ENCODE data around the gene ACSL1.

Gene ACSL1

DNA sequence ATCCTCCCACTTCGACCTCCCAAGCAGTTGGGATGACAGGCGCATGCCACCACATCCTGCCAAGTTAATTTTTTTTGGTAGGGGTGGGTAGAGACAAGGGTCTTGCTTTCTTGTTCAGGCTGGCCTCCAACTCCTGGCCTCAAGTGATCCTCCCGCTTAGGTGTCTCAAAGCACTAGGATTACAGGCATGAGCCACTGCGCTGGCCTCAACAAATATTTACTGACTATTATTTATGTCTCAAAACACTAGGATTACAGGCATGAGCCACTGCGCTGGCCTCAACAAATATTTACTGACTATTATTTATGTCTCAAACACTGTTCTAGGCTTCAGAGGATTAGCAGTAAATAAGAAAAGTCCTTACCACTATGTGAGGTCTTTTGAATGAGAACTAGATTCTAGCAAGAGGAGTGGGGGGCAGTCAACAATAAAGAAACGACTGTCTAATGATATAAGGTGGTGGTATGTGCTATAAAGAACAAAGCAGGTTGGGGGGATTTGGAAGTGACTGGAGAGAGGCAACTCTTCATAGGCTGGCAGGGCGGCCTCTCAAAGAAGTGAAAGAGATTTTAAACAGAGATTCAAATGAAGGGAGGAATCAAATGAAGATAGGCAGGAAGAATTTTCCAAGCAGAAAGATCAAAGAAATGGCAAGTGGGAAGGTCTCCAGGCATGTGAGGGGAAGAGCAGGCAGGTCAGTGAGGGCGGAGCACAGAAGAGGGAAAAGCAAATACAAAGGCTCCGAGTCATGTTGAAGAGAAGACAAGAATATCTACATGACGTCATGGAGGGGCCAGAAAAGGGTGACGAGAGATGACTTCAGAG is 12.7 kb upstream of the ACSL1 start:
- TF ChIP-seq FOXM1 (IDR thresholded peaks at IDR 0.05; ENCODE audit: borderline replicate concordance), result no peak
- TF ChIP-seq BHLHE40 (IDR thresholded peaks at IDR 0.05; ENCODE audit: borderline replicate concordance), result no peak
- TF ChIP-seq CTBP1 (IDR thresholded peaks at IDR 0.05; ENCODE audit: borderline replicate concordance), result no peak
- no peak for TF ChIP-seq FOXA1 (IDR thresholded peaks at IDR 0.05)
- no peak for TF ChIP-seq ELF4 (IDR thresholded peaks at IDR 0.05)
- no peak for TF ChIP-seq NFRKB (IDR thresholded peaks at IDR 0.05)
- no peak for TF ChIP-seq TARDBP (IDR thresholded peaks at IDR 0.05)
- TF ChIP-seq FOXK2 (IDR thresholded peaks at IDR 0.05), result no peak
- TF ChIP-seq LEF1 (IDR thresholded peaks at IDR 0.05; ENCODE audit: borderline replicate concordance), result no peak
- TF ChIP-seq HDGF (IDR thresholded peaks at IDR 0.05; ENCODE audit: borderline replicate concordance), result no peak
- no peak for TF ChIP-seq SUZ12 (IDR thresholded peaks at IDR 0.05)
- no peak for TF ChIP-seq SP1 (IDR thresholded peaks at IDR 0.05)
- TF ChIP-seq ZNF384 (IDR thresholded peaks at IDR 0.05), result no peak
- TF ChIP-seq ARNT (IDR thresholded peaks at IDR 0.05), result no peak
- no peak for TF ChIP-seq L3MBTL2 (conservative IDR thresholded peaks at IDR 0.05)
- TF ChIP-seq, protein P1, sequence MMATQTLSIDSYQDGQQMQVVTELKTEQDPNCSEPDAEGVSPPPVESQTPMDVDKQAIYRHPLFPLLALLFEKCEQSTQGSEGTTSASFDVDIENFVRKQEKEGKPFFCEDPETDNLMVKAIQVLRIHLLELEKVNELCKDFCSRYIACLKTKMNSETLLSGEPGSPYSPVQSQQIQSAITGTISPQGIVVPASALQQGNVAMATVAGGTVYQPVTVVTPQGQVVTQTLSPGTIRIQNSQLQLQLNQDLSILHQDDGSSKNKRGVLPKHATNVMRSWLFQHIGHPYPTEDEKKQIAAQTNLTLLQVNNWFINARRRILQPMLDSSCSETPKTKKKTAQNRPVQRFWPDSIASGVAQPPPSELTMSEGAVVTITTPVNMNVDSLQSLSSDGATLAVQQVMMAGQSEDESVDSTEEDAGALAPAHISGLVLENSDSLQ (IDR thresholded peaks at IDR 0.05), result no peak
- no peak for DNase-seq (ENCODE audit: extremely low spot score)
- ChIA-PET POLR2A (no interaction called here), CTCF (no interaction called here)

DNA sequence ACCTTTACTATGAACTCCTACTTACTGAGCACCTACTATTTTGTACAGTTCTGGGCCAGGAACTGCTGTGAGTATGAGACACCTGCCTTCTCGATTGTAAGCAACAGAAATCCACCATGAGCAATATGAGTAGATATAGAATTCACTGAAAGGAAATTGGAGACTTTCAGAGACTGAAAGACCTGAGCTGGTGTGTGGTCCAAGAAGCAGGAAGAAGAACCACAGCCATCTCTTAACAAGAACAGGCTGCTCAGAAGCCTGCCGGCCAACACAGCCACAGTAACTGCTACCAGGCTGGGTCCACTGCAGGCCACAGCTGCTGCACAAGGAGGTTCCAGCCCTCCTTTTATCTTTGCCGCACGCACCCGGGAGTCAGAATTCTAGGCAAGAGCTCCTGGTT is 10.8 kb upstream of the ACSL1 start:
- POLR2A ChIA-PET, result interaction anchor here (1.4 kb wide), 1 partner anchor 103 kb away, joined by 5 read pairs; the partner anchor contains the start of gene CENPU
- no peak for TF ChIP-seq L3MBTL2 (conservative IDR thresholded peaks at IDR 0.05)
- no peak for TF ChIP-seq BHLHE40 (IDR thresholded peaks at IDR 0.05; ENCODE audit: borderline replicate concordance)
- TF ChIP-seq ZNF384 (IDR thresholded peaks at IDR 0.05), result no peak
- no peak for TF ChIP-seq FOXK2 (IDR thresholded peaks at IDR 0.05)
- TF ChIP-seq SUZ12 (IDR thresholded peaks at IDR 0.05), result no peak
- no peak for TF ChIP-seq FOXA1 (IDR thresholded peaks at IDR 0.05)
- no peak for TF ChIP-seq LEF1 (IDR thresholded peaks at IDR 0.05; ENCODE audit: borderline replicate concordance)
- TF ChIP-seq SP1 (IDR thresholded peaks at IDR 0.05), result no peak
- no peak for TF ChIP-seq NFRKB (IDR thresholded peaks at IDR 0.05)
- TF ChIP-seq, protein P1 (IDR thresholded peaks at IDR 0.05), result no peak
- no peak for TF ChIP-seq ELF4 (IDR thresholded peaks at IDR 0.05)
- TF ChIP-seq CTBP1 (IDR thresholded peaks at IDR 0.05; ENCODE audit: borderline replicate concordance), result no peak
- no peak for TF ChIP-seq HDGF (IDR thresholded peaks at IDR 0.05; ENCODE audit: borderline replicate concordance)
- TF ChIP-seq TARDBP (IDR thresholded peaks at IDR 0.05), result no peak
- no peak for TF ChIP-seq FOXM1 (IDR thresholded peaks at IDR 0.05; ENCODE audit: borderline replicate concordance)
- CTCF ChIA-PET, result no interaction called here
- DNase-seq (ENCODE audit: extremely low spot score), result no peak

DNA sequence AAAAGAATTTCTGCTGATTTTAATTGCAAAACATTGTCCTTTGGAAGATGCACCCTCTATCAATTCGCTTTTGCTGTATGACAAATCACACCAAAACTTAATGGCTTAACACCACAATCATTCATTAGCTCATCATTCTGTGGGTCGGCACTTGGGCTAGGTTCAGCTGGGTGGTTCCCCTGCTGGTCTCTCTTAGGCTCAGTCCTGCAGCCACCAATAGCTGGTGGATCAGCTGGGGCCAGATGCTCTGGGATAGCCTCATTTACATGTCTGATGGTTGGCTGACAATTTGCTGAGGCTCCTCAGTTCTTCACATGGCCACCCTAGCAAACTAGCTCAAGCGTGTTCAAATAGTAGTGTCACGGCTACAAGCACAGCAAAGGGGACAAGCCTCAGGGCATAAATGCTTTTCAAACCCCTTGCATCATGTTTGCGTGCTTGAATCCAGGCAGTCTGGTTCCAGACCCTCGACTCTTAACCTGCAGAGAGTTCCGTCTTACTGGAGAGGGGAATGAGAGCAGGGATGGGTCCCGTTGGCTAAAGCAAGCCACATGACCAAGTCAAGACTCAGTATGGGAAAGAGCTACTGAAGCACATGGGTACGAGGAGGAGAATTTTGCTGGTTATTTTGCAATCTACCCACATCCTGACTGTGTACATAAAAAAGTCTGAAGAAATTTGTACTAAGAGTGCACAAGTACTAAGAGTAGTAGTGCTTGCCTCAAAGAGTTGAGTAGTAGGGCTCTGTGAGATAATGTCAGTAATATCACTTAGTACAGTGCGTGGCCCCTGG is 7.5 kb upstream of the ACSL1 start:
- DNase-seq (ENCODE audit: extremely low spot score), result no peak
- TF ChIP-seq CTBP1 (IDR thresholded peaks at IDR 0.05; ENCODE audit: borderline replicate concordance) (no peak), FOXM1 (IDR thresholded peaks at IDR 0.05; ENCODE audit: borderline replicate concordance) (no peak), NFRKB (IDR thresholded peaks at IDR 0.05) (no peak), SUZ12 (IDR thresholded peaks at IDR 0.05) (no peak), ELF4 (IDR thresholded peaks at IDR 0.05) (no peak)
- ChIA-PET CTCF (no interaction called here), POLR2A (interaction anchor here (1.0 kb wide), 1 partner anchor 99 kb away, joined by 4 read pairs; the partner anchor contains the start of gene CENPU)

DNA sequence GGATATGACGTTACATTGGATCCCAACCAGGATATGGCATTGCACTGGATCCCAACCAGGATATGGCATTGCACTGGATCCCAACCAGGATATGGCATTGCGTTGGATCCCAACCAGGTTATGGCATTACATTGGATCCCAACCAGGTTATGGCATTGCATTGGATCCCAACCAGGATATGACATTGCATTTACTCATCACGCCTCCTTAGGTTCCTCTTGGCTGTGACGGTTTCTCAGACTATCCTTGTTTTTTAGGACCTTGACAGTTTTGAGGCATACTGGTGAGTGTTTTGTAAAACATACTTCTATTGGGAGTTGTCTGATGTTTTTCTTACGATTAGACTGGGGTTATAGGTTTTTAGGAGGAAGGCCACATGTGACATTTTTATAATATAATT is 5.4 kb upstream of the ACSL1 start:
- TF ChIP-seq HDGF (IDR thresholded peaks at IDR 0.05; ENCODE audit: borderline replicate concordance) (no peak), ARNT (IDR thresholded peaks at IDR 0.05) (no peak), TARDBP (IDR thresholded peaks at IDR 0.05) (no peak), FOXA1 (IDR thresholded peaks at IDR 0.05) (no peak), FOXM1 (IDR thresholded peaks at IDR 0.05; ENCODE audit: borderline replicate concordance) (no peak), ELF4 (IDR thresholded peaks at IDR 0.05) (no peak), SP1 (IDR thresholded peaks at IDR 0.05) (no peak), BHLHE40 (IDR thresholded peaks at IDR 0.05; ENCODE audit: borderline replicate concordance) (no peak), L3MBTL2 (conservative IDR thresholded peaks at IDR 0.05) (no peak), FOXK2 (IDR thresholded peaks at IDR 0.05) (no peak)
- ChIA-PET POLR2A (no interaction called here), CTCF (no interaction called here)
- no peak for DNase-seq (ENCODE audit: extremely low spot score)

DNA sequence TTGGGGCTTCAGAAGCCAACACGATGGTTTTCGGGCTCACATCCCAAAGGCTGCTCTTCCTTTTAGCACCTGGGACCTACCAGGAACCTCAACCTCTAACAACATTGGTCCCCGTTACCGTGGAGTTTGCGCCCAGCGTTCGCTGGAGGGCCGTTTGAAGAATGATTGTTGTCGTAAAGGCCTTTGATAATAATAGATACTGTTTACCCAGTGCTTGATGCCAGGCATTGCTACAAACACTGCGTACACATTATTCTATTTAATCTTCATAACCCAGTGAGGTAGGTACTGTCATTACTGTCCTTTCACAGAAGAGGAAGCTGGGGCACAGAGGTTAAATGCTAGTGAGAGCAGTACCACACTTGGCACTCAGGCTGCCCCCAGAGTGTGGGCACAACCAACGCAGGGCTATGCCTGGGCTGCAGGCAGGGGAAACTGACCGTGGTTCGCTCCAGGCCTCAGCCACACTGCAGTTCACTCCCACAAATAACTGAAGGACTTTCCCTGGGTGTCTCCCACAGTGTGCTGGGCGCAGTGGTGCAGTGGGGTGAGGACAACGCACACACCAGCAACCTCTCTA is 1.0 kb upstream of the ACSL1 start:
- DNase-seq (ENCODE audit: extremely low spot score), result no peak
- ChIA-PET CTCF (no interaction called here), POLR2A (interaction anchor here (1.4 kb wide), 1 partner anchor 93 kb away, joined by 5 read pairs; the partner anchor contains the start of gene CENPU)
- TF ChIP-seq ELF4 (IDR thresholded peaks at IDR 0.05) (no peak), HDGF (IDR thresholded peaks at IDR 0.05; ENCODE audit: borderline replicate concordance) (no peak), SP1 (IDR thresholded peaks at IDR 0.05) (no peak), ZNF384 (IDR thresholded peaks at IDR 0.05) (no peak), BHLHE40 (IDR thresholded peaks at IDR 0.05; ENCODE audit: borderline replicate concordance) (no peak), FOXA1 (IDR thresholded peaks at IDR 0.05) (no peak), NFRKB (IDR thresholded peaks at IDR 0.05) (no peak), TARDBP (IDR thresholded peaks at IDR 0.05) (no peak), CTBP1 (IDR thresholded peaks at IDR 0.05; ENCODE audit: borderline replicate concordance) (no peak), LEF1 (IDR thresholded peaks at IDR 0.05; ENCODE audit: borderline replicate concordance) (no peak)
- TF ChIP-seq, protein P1 (IDR thresholded peaks at IDR 0.05), result no peak

All from HEK293T (cell line).